HL-60 (cell line): ENCODE data around the gene MAPK12.

Source experiments
- DNase-seq, 2 experiments: peaks; one replicate each; pipeline ENCODE4 v3.0.0-alpha.2; 2010 to 2020; ENCODE audit warnings: low read depth in 1 of 2, low spot score in 1 of 2
- H3K27ac ChIP-seq: fragments of 250-450 bp; sonication (Bioruptor Pico); replicated peaks from 2 replicates; pipeline ENCODE4 v1.5.1; 2020; ENCODE audit warnings: mild to moderate bottlenecking, moderate library complexity
- H3K27me3 ChIP-seq: fragments of 250-450 bp; sonication (Bioruptor Pico); 2 replicates; pipeline ENCODE4 v1.5.1; 2021; ENCODE audit warnings: mild to moderate bottlenecking, moderate library complexity; ENCODE audit not compliant: insufficient read depth, poor library complexity, severe bottlenecking
- H3K4me3 ChIP-seq: replicated peaks from 2 replicates; pipeline ENCODE4 v1.5.1; 2011; ENCODE audit warnings: mild to moderate bottlenecking, control low read depth, low read length; ENCODE audit not compliant: insufficient read depth
- GABPA ChIP-seq: IDR thresholded peaks from 2 replicates; pipeline ENCODE4 v1.6.1; 2012; ENCODE audit warnings: low read depth
- POLR2AphosphoS5 ChIP-seq: IDR thresholded peaks from 2 replicates; pipeline ENCODE4 v1.6.1; 2012; ENCODE audit warnings: low read depth
- SPI1 ChIP-seq: IDR thresholded peaks from 2 replicates; pipeline ENCODE4 v1.6.1; 2012; ENCODE audit warnings: low read depth, mild to moderate bottlenecking, borderline replicate concordance
- TF ChIP-seq, protein P1 (sequence below): IDR thresholded peaks from one replicate; pipeline ENCODE4 v1.5.1; 2011; ENCODE audit warnings: low read length, control low read depth, inconsistent platforms; ENCODE audit not compliant: insufficient read depth
- TF ChIP-seq, protein P2 (sequence below): IDR thresholded peaks from 2 replicates; pipeline ENCODE4 v1.6.1; 2012; ENCODE audit warnings: low read depth; ENCODE audit not compliant: insufficient replicate concordance

MAPK12 gene

DNA sequence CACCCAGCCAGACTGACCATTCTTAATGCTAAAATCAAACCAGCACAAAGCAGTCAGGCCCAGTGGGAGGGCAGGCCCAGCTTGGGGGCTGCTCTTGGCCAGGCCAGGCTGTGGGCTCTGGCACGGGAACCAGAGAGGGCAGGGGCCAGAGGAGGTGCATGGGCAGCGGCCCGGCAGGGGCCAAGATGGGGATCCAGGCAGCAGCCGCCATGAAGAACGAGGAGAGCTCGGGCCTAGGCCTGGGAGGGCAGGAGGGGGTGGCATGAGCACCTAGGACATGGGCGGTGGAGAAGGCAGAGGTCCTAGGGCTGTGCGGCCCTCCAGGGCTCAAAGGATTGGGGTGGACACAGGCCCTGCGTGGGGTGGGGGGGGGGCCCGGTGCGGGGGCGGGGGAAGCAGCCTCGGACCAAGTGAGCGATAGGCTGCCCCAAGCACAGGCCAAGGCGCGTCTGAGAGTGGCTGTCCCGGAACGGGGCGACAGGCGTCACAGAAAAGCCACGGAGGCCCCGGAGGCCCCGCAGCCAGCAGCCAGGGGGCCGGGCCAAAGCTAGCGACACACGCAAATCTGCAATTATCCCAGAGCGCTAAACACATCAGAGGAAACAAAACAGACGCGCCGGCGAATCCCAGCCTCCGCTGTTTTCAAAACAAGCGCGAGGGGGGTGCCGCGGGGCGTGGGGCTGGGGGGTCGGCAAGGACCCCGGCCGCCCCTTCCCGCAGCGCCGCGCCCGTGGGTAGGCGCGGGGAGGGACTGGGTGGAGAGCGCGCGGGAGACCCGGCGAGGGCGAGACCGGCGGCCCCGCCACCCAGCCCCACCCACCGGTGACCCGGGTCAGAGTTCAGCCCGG is 37.7 kb upstream of the MAPK12 start:
- DNase-seq: no peak
- TF ChIP-seq GABPA (no peak), SPI1 (no peak), POLR2AphosphoS5 (no peak)
- TF ChIP-seq, protein P1, sequence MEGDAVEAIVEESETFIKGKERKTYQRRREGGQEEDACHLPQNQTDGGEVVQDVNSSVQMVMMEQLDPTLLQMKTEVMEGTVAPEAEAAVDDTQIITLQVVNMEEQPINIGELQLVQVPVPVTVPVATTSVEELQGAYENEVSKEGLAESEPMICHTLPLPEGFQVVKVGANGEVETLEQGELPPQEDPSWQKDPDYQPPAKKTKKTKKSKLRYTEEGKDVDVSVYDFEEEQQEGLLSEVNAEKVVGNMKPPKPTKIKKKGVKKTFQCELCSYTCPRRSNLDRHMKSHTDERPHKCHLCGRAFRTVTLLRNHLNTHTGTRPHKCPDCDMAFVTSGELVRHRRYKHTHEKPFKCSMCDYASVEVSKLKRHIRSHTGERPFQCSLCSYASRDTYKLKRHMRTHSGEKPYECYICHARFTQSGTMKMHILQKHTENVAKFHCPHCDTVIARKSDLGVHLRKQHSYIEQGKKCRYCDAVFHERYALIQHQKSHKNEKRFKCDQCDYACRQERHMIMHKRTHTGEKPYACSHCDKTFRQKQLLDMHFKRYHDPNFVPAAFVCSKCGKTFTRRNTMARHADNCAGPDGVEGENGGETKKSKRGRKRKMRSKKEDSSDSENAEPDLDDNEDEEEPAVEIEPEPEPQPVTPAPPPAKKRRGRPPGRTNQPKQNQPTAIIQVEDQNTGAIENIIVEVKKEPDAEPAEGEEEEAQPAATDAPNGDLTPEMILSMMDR: no peak
- TF ChIP-seq, protein P2, sequence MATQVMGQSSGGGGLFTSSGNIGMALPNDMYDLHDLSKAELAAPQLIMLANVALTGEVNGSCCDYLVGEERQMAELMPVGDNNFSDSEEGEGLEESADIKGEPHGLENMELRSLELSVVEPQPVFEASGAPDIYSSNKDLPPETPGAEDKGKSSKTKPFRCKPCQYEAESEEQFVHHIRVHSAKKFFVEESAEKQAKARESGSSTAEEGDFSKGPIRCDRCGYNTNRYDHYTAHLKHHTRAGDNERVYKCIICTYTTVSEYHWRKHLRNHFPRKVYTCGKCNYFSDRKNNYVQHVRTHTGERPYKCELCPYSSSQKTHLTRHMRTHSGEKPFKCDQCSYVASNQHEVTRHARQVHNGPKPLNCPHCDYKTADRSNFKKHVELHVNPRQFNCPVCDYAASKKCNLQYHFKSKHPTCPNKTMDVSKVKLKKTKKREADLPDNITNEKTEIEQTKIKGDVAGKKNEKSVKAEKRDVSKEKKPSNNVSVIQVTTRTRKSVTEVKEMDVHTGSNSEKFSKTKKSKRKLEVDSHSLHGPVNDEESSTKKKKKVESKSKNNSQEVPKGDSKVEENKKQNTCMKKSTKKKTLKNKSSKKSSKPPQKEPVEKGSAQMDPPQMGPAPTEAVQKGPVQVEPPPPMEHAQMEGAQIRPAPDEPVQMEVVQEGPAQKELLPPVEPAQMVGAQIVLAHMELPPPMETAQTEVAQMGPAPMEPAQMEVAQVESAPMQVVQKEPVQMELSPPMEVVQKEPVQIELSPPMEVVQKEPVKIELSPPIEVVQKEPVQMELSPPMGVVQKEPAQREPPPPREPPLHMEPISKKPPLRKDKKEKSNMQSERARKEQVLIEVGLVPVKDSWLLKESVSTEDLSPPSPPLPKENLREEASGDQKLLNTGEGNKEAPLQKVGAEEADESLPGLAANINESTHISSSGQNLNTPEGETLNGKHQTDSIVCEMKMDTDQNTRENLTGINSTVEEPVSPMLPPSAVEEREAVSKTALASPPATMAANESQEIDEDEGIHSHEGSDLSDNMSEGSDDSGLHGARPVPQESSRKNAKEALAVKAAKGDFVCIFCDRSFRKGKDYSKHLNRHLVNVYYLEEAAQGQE: no peak
- no peak overlapping the region for H3K4me3 ChIP-seq
- no peaks in the 10 kb centered on the region for H3K27me3 ChIP-seq
- H3K27ac ChIP-seq: no peak overlapping the region

DNA sequence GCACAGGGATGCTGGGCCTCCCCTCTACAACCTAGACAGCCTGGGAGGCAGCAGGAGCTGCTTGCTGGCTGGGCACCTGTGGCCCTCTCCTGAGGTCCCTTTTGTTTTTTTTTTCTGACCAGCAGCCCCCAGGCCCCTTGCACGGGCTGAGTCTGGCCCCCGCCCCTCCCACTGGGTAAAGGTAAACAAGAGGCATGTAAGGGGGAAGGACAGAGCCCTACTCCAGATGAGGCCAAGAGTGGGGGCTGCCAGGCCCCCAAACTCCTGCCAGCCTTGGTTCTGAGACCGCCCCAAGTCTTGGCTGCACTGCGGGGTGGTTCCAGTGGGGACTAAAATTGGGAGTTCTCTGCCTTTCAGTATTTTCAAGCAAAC is 36.8 kb upstream of the MAPK12 start:
- no peak for TF ChIP-seq SPI1
- no peak for TF ChIP-seq GABPA
- TF ChIP-seq, protein P1: no peak
- no peak for TF ChIP-seq POLR2AphosphoS5
- TF ChIP-seq, protein P2: no peak
- DNase-seq: no peak
- Histone ChIP-seq H3K27me3 (no peaks in the 10 kb centered on the region), H3K27ac (no peak overlapping the region), H3K4me3 (no peak overlapping the region)

DNA sequence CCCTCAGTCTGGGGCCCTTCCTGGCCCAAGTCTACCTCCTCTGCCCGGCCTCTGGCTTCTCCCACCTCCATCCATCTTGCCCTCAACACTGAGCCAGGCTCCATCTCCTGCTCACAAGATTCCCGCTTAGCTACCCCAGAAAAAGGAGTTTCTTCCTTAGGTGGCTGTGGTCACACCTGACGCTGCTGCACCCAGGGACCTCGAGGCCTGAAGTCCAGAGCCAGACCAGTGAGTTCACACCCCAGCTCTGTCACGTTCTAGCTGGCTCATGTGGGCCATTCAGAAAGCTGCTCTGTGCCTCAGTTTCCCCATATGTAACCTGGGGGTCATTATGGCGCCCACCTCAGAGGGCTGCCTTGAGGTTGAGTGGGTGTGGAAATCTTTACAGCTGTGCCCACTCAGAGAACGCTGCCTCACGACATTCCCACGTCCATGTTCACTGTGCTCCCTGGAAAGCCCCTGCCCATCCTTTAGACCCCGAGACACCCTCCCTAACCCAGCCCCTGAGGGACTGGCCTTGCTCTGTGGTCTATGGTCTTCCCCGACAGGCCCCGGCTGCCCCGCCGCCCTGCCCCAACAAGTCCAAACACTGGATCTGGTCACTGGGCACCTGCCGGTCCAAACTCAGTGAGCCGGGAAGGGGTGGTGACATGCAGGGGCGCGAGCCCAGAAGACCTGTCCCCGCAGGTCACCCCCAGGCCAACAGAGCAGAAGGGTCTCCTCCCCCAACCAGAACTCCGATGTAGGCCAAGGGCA is 36.2 kb upstream of the MAPK12 start:
- Histone ChIP-seq H3K27ac (no peak overlapping the region), H3K4me3 (no peak overlapping the region), H3K27me3 (no peaks in the 10 kb centered on the region)
- no peak for DNase-seq
- TF ChIP-seq POLR2AphosphoS5 (no peak), SPI1 (no peak), GABPA (no peak)
- TF ChIP-seq, protein P2: no peak
- TF ChIP-seq, protein P1: no peak
